HepG2 (cell line): Measurements from ENCODE around the gene GPAT3. TPM values are rescaled to one million over a fixed set of nuclear protein-coding genes. Genes with fewer than 3 reads are reported as not detected.

Experiments
- CAMTA2 ChIP-seq: sonication (generic); formaldehyde crosslinking; IDR thresholded peaks from 2 replicates; pipeline ENCODE4 v1.4.0; 2020; ENCODE audit warnings: mild to moderate bottlenecking, missing genetic modification reagents, borderline replicate concordance
- DNMT1 ChIP-seq: sonication (generic); formaldehyde crosslinking; IDR thresholded peaks from 2 replicates; pipeline ENCODE4 v1.5.1; 2020; ENCODE audit warnings: mild to moderate bottlenecking, missing genetic modification reagents
- EEA1 ChIP-seq: sonication (generic); formaldehyde crosslinking; IDR thresholded peaks from 2 replicates; pipeline ENCODE4 v1.5.1; 2020; ENCODE audit warnings: mild to moderate bottlenecking, missing genetic modification reagents, borderline replicate concordance
- ETS1 ChIP-seq: sonication (generic); formaldehyde crosslinking; IDR thresholded peaks from 2 replicates; pipeline ENCODE4 v1.4.0; 2020; ENCODE audit warnings: missing genetic modification reagents
- FOXA1 ChIP-seq, 2 experiments: fragments of 450-650 bp in 1 of 2; sonication (generic) in 1 of 2; formaldehyde crosslinking in 1 of 2; IDR thresholded peaks; 2 replicates each; pipeline versions ENCODE4 v1.4.0 to v1.6.1; 2016 to 2020; ENCODE audit warnings: missing genetic modification reagents in 1 of 2
- KMT2A ChIP-seq: sonication (generic); formaldehyde crosslinking; IDR thresholded peaks from 2 replicates; pipeline ENCODE4 v1.4.0; 2020; ENCODE audit warnings: missing genetic modification reagents
- NCOR1 ChIP-seq: fragments of 200-600 bp; sonication (generic); IDR thresholded peaks from 2 replicates; pipeline ENCODE4 v1.7.0; 2017; ENCODE audit warnings: antibody characterized with exemption, low read length, borderline replicate concordance
- NFIB ChIP-seq: sonication (generic); formaldehyde crosslinking; IDR thresholded peaks from 2 replicates; pipeline ENCODE4 v1.9.0; 2021; ENCODE audit warnings: missing genetic modification reagents, mild to moderate bottlenecking, borderline replicate concordance
- NONO ChIP-seq, 2 experiments: fragments of 450-650 bp in 1 of 2; sonication (generic) in 1 of 2; formaldehyde crosslinking in 1 of 2; IDR thresholded peaks in 1 of 2; conservative IDR thresholded peaks in 1 of 2; 2 replicates each; pipeline versions ENCODE4 v1.6.1 to v1.8.0; 2017 to 2022; ENCODE audit warnings: mild to moderate bottlenecking in 1 of 2, missing genetic modification reagents in 1 of 2, moderate library complexity in 1 of 2
- NR2F2 ChIP-seq: IDR thresholded peaks from 2 replicates; pipeline ENCODE4 v1.6.1; 2012; ENCODE audit warnings: low read depth, inconsistent platforms, borderline replicate concordance
- PATZ1 ChIP-seq: sonication (generic); formaldehyde crosslinking; IDR thresholded peaks from 2 replicates; pipeline ENCODE4 v1.4.0; 2020; ENCODE audit warnings: missing genetic modification reagents
- REL ChIP-seq: sonication (generic); formaldehyde crosslinking; conservative IDR thresholded peaks from 2 replicates; pipeline ENCODE4 v1.8.0; 2022; ENCODE audit warnings: mild to moderate bottlenecking, missing genetic modification reagents, moderate library complexity
- SRF ChIP-seq: IDR thresholded peaks from 2 replicates; pipeline ENCODE4 v1.6.1; 2011; ENCODE audit warnings: mild to moderate bottlenecking, low read depth, low read length, moderate library complexity
- ZBED4 ChIP-seq: sonication (generic); formaldehyde crosslinking; IDR thresholded peaks from 2 replicates; pipeline ENCODE4 v1.4.0; 2020; ENCODE audit warnings: missing genetic modification reagents, borderline replicate concordance
- ZFP82 ChIP-seq: sonication (generic); formaldehyde crosslinking; IDR thresholded peaks from 2 replicates; pipeline ENCODE4 v1.5.1; 2020; ENCODE audit warnings: mild to moderate bottlenecking, missing genetic modification reagents, borderline replicate concordance
- ZNF33A ChIP-seq: sonication (generic); formaldehyde crosslinking; IDR thresholded peaks from 2 replicates; pipeline ENCODE4 v1.5.1; 2020; ENCODE audit warnings: missing genetic modification reagents, mild to moderate bottlenecking, moderate library complexity, borderline replicate concordance
- ZNF460 ChIP-seq: sonication (generic); formaldehyde crosslinking; IDR thresholded peaks from 2 replicates; pipeline ENCODE4 v1.5.1; 2020; ENCODE audit warnings: missing genetic modification reagents, mild to moderate bottlenecking, borderline replicate concordance
- ZNF605 ChIP-seq: sonication (generic); formaldehyde crosslinking; IDR thresholded peaks from 2 replicates; pipeline ENCODE4 v1.8.0; 2022; ENCODE audit warnings: mild to moderate bottlenecking, missing genetic modification reagents
- ZNF619 ChIP-seq: sonication (generic); formaldehyde crosslinking; IDR thresholded peaks from 2 replicates; pipeline ENCODE4 v1.4.0; 2020; ENCODE audit warnings: mild to moderate bottlenecking, missing genetic modification reagents
- ZSCAN31 ChIP-seq: sonication (generic); formaldehyde crosslinking; IDR thresholded peaks from 2 replicates; pipeline ENCODE4 v1.5.0; 2020; ENCODE audit warnings: low read depth, mild to moderate bottlenecking, missing genetic modification reagents
- polyA plus RNA-seq, 8 experiments: library from polyadenylated mRNA; depleted of rRNA in 3 of 8; stranded (reverse) in 7 of 8; unstranded in 1 of 8; fragments of >200 nt; fragmentation: Illumina TruSeq in 4 of 8; extraction: Trizol in 4 of 8; gene quantifications; 2 replicates each; pipeline versions ENCODE4 v1.2.1 to v1.2.3, GENCODE V29; 2011 to 2016; ENCODE audit warnings: low read depth in 4 of 8, missing spikeins in 1 of 8, mixed read lengths in 1 of 8; ENCODE audit not compliant: insufficient read depth in 1 of 8
- total RNA-seq, 5 experiments: library from RNA; depleted of rRNA; stranded (reverse); fragments of >200 nt; fragmentation: Illumina TruSeq; extraction: Trizol; gene quantifications; 2 replicates each; pipeline ENCODE4 v1.2.3, GENCODE V29; 2016; ENCODE audit warnings: low read depth in 1 of 5
- TF ChIP-seq, protein P1 (sequence below), 2 experiments: fragments of 450-650 bp in 1 of 2; sonication (generic) in 1 of 2; formaldehyde crosslinking; IDR thresholded peaks; 2 replicates each; pipeline versions ENCODE4 v1.5.0 to v1.8.0; 2020 to 2022; ENCODE audit warnings: mild to moderate bottlenecking in 1 of 2, missing genetic modification reagents in 1 of 2

Gene GPAT3
- total and polyA plus RNA-seq, 2 of the 13 experiments (the other 11 are each of a cell fraction or from before 2014, with no cell fraction given): 2.4 to 2.6 TPM

DNA sequence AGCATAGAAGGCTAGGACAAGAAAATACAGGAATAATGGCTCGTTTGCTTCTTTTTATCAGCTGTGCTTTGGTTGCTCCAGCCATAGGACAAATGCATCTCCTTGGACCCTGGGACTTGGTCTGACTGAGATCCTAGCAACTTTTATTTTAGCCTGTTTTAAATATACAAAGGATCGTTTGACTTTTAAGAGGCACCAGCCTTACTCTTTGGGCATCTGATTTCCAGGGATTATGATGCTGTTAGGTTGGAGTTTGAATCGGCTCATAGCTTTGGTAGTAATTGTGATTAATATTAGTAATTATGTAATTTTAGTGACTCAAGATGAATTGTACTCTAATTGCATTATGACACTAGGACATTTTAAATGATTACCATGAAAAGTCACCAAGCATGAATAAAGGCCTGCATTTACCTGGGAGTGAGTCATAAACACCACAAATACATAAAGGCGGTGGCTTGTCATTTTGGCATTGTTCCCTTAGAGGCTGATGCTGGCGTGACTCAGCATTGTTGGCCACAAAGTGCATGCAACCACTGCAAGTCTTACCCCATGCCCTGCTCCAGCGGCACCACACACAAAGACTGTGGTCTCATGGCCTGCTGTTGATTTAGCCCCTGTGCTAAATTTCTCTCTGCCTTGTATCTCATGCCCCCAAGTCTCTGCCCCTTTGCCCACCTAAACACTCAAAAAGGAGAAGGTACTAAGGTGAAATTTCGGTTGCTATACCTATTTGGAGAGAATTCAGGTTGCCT is 12.4 kb downstream of the GPAT3 start (continued):
- TF ChIP-seq ETS1 (CRISPR knock-in tag) (no peak), REL (CRISPR knock-in tag) (no peak), CAMTA2 (CRISPR knock-in tag) (no peak), ZNF605 (CRISPR knock-in tag) (no peak), PATZ1 (CRISPR knock-in tag) (no peak), EEA1 (CRISPR knock-in tag) (no peak), NCOR1 (no peak), NFIB (no peak), DNMT1 (CRISPR knock-in tag) (no peak), FOXA1 (IDR thresholded peaks at IDR 0.05) (no peak), FOXA1 (CRISPR knock-in tag; IDR thresholded peaks at IDR 0.05) (0 out of 2 replicates have a peak, but pooled peaks have one; percentile 10), ZNF460 (CRISPR knock-in tag) (no peak), ZFP82 (CRISPR knock-in tag) (no peak), KMT2A (no peak), ZNF619 (CRISPR knock-in tag) (no peak), ZBED4 (CRISPR knock-in tag) (no peak), NR2F2 (no peak), ZSCAN31 (CRISPR knock-in tag) (no peak), ZNF33A (CRISPR knock-in tag) (no peak), NONO (IDR thresholded peaks at IDR 0.05) (no peak), NONO (CRISPR knock-in tag; conservative IDR thresholded peaks at IDR 0.05) (no peak), SRF (no peak)
- TF ChIP-seq, protein P1, sequence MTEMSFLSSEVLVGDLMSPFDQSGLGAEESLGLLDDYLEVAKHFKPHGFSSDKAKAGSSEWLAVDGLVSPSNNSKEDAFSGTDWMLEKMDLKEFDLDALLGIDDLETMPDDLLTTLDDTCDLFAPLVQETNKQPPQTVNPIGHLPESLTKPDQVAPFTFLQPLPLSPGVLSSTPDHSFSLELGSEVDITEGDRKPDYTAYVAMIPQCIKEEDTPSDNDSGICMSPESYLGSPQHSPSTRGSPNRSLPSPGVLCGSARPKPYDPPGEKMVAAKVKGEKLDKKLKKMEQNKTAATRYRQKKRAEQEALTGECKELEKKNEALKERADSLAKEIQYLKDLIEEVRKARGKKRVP (CRISPR knock-in tag; IDR thresholded peaks at IDR 0.05): peak in 1 of 2 experiments; percentile 73; a peak in 1 of 4 replicates
